ENCODE results near the gene ZFAND3.

Gene ZFAND3

GRCh38 chr6:38155144-38155543 lies 335.6 kb downstream of the ZFAND3 start:
- Mint-ChIP-seq H3K4me3 (no peak overlapping the region), H3K4me1 (ENCODE audit: low read depth) (no peaks in the 10 kb centered on the region), H3K27ac (peak overlapping the region; percentile 26), H3K27me3 (no peaks in the 10 kb centered on the region), H3K9me3 (no peaks in the 10 kb centered on the region), H3K36me3 (ENCODE audit: low read depth) (peaks cover 19% of the 10 kb centered on the region)

- no peak overlapping the region for H3K27ac Mint-ChIP-seq
- no peaks in the 10 kb centered on the region for H3K27me3 Mint-ChIP-seq
- H3K4me1 Mint-ChIP-seq (ENCODE audit: low read depth) = no peaks in the 10 kb centered on the region
- H3K36me3 Mint-ChIP-seq (ENCODE audit: low read depth) = peaks cover 20% of the 10 kb centered on the region
- H3K9me3 Mint-ChIP-seq = no peaks in the 10 kb centered on the region
- H3K4me3 Mint-ChIP-seq = no peak overlapping the region
These were observed 336.2 kb downstream of the ZFAND3 start for GRCh38 chr6:38155621-38156204.

- Mint-ChIP-seq H3K36me3 (ENCODE audit: low read depth) (peaks cover 19% of the 10 kb centered on the region), H3K27me3 (no peaks in the 10 kb centered on the region), H3K27ac (no peak overlapping the region), H3K4me1 (ENCODE audit: low read depth) (no peaks in the 10 kb centered on the region), H3K4me3 (no peak overlapping the region), H3K9me3 (no peaks in the 10 kb centered on the region)
These were observed 337.5 kb downstream of the ZFAND3 start for GRCh38 chr6:38156818-38157565.

GRCh38 chr6:38157905-38158304 lies 338.4 kb downstream of the ZFAND3 start:
- no peaks in the 10 kb centered on the region for H3K9me3 Mint-ChIP-seq
- H3K4me1 Mint-ChIP-seq (ENCODE audit: low read depth) = no peaks in the 10 kb centered on the region
- H3K36me3 Mint-ChIP-seq (ENCODE audit: low read depth) = peaks cover 13% of the 10 kb centered on the region
- no peak overlapping the region for H3K4me3 Mint-ChIP-seq
- H3K27me3 Mint-ChIP-seq = no peaks in the 10 kb centered on the region
- H3K27ac Mint-ChIP-seq = no peak overlapping the region

GRCh38 chr6:38158762-38159350 lies 339.3 kb downstream of the ZFAND3 start:
- Mint-ChIP-seq H3K9me3 (no peaks in the 10 kb centered on the region), H3K4me1 (ENCODE audit: low read depth) (no peaks in the 10 kb centered on the region), H3K27ac (no peak overlapping the region), H3K4me3 (no peak overlapping the region), H3K27me3 (no peaks in the 10 kb centered on the region), H3K36me3 (ENCODE audit: low read depth) (peaks cover 13% of the 10 kb centered on the region)

GRCh38 chr6:38159596-38159995 lies 340.1 kb downstream of the ZFAND3 start:
- Mint-ChIP-seq H3K36me3 (ENCODE audit: low read depth) (peaks cover 17% of the 10 kb centered on the region), H3K4me3 (no peak overlapping the region), H3K27ac (no peak overlapping the region), H3K9me3 (no peaks in the 10 kb centered on the region), H3K27me3 (no peaks in the 10 kb centered on the region), H3K4me1 (ENCODE audit: low read depth) (no peaks in the 10 kb centered on the region)

- Mint-ChIP-seq H3K27me3 (no peaks in the 10 kb centered on the region), H3K27ac (no peak overlapping the region), H3K9me3 (no peaks in the 10 kb centered on the region), H3K4me3 (no peak overlapping the region), H3K4me1 (ENCODE audit: low read depth) (no peaks in the 10 kb centered on the region), H3K36me3 (ENCODE audit: low read depth) (peaks cover 17% of the 10 kb centered on the region)
These were observed 341.3 kb downstream of the ZFAND3 start for GRCh38 chr6:38160831-38161230.

- H3K4me1 Mint-ChIP-seq (ENCODE audit: low read depth) = no peaks in the 10 kb centered on the region
- H3K9me3 Mint-ChIP-seq = no peaks in the 10 kb centered on the region
- peaks cover 13% of the 10 kb centered on the region for H3K36me3 Mint-ChIP-seq (ENCODE audit: low read depth)
- H3K27me3 Mint-ChIP-seq = no peaks in the 10 kb centered on the region
- peak overlapping the region; percentile 9 for H3K4me3 Mint-ChIP-seq
- no peak overlapping the region for H3K27ac Mint-ChIP-seq
These were observed 341.8 kb downstream of the ZFAND3 start for GRCh38 chr6:38161331-38161730.

GRCh38 chr6:38161754-38162492 lies 342.4 kb downstream of the ZFAND3 start:
- H3K36me3 Mint-ChIP-seq (ENCODE audit: low read depth) = peaks cover 13% of the 10 kb centered on the region
- H3K4me3 Mint-ChIP-seq = no peak overlapping the region
- no peaks in the 10 kb centered on the region for H3K9me3 Mint-ChIP-seq
- H3K27ac Mint-ChIP-seq = no peak overlapping the region
- no peaks in the 10 kb centered on the region for H3K27me3 Mint-ChIP-seq
- no peaks in the 10 kb centered on the region for H3K4me1 Mint-ChIP-seq (ENCODE audit: low read depth)

GRCh38 chr6:38162493-38163185 lies 343.1 kb downstream of the ZFAND3 start:
- H3K36me3 Mint-ChIP-seq (ENCODE audit: low read depth) = peaks cover 13% of the 10 kb centered on the region
- no peaks in the 10 kb centered on the region for H3K4me1 Mint-ChIP-seq (ENCODE audit: low read depth)
- H3K27ac Mint-ChIP-seq = no peak overlapping the region
- H3K9me3 Mint-ChIP-seq = no peaks in the 10 kb centered on the region
- H3K4me3 Mint-ChIP-seq = no peak overlapping the region
- no peaks in the 10 kb centered on the region for H3K27me3 Mint-ChIP-seq

- Mint-ChIP-seq H3K27me3 (no peaks in the 10 kb centered on the region), H3K9me3 (no peaks in the 10 kb centered on the region), H3K4me1 (ENCODE audit: low read depth) (no peaks in the 10 kb centered on the region), H3K27ac (no peak overlapping the region), H3K36me3 (ENCODE audit: low read depth) (peaks cover 12% of the 10 kb centered on the region), H3K4me3 (no peak overlapping the region)
These were observed 343.9 kb downstream of the ZFAND3 start for GRCh38 chr6:38163186-38164130.

GRCh38 chr6:38164131-38164481 lies 344.6 kb downstream of the ZFAND3 start:
- Mint-ChIP-seq H3K27ac (no peak overlapping the region), H3K4me3 (no peak overlapping the region), H3K27me3 (no peaks in the 10 kb centered on the region), H3K36me3 (ENCODE audit: low read depth) (peaks cover 7% of the 10 kb centered on the region), H3K9me3 (no peaks in the 10 kb centered on the region), H3K4me1 (ENCODE audit: low read depth) (no peaks in the 10 kb centered on the region)

- no peaks in the 10 kb centered on the region for H3K4me1 Mint-ChIP-seq (ENCODE audit: low read depth)
- H3K27ac Mint-ChIP-seq = no peak overlapping the region
- H3K36me3 Mint-ChIP-seq (ENCODE audit: low read depth) = peaks cover 7% of the 10 kb centered on the region
- H3K27me3 Mint-ChIP-seq = no peaks in the 10 kb centered on the region
- H3K9me3 Mint-ChIP-seq = no peaks in the 10 kb centered on the region
- no peak overlapping the region for H3K4me3 Mint-ChIP-seq
These were observed 345.2 kb downstream of the ZFAND3 start for GRCh38 chr6:38164671-38165108.

Data from stimulated activated naive CD8-positive, alpha-beta T cell treated with anti-CD3 and anti-CD28 coated beads, Interleukin-15, Interleukin-2, amounts not matched to agents 100 ng/mL and 50 ng/mL, for 24 hours (primary cell).